Breast epithelium (tissue), 3 donors: ENCODE measurements around the gene LTBP2.

Experiments used
- CTCF ChIP-seq, 3 donors: fragments of 450-650 bp; IDR thresholded peaks; one replicate each; pipeline ENCODE4 v1.5.1; 2016 to 2017; ENCODE audit warnings: antibody characterized with exemption in 3 of 3, mild to moderate bottlenecking in 3 of 3, moderate library complexity in 3 of 3
- POLR2A ChIP-seq: fragments of 450-650 bp; IDR thresholded peaks from one replicate; pipeline ENCODE4 v1.6.1; 2016; ENCODE audit warnings: antibody characterized with exemption, mild to moderate bottlenecking, moderate library complexity

DNA sequence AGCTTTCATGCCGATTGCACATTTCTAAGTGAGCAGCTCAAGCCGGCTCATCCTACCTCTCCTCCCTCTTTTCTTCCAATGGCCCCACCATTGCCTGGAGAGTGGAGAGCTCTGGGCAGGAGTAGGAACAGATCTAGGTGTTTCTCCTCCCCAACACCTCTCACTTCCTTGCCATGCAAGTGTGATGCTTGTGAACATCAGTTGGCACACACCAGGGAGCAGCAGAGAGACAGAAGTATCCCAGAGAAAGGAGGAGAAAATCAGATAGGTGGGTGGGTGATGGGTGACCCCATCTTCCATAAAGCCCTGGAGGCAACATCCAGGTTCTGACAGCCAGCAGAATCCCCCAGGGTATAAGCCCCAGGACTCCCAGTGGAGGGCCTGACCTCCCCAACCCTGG lies 146.7 kb downstream of the LTBP2 start:
- no peak for TF ChIP-seq CTCF (IDR thresholded peaks at IDR 0.05)
- TF ChIP-seq POLR2A = no peak
